H9 (cell line): ENCODE results near the gene CSTPP1. TPM values are rescaled to one million over a fixed set of nuclear protein-coding genes. Genes with fewer than 3 reads are reported as not detected.

ENCODE experiments used
- DNase-seq: peaks from one replicate; pipeline ENCODE4 v3.0.0-alpha.2; 2017
- H2AFZ ChIP-seq: one replicate; pipeline ENCODE4 v1.6.1; 2013; ENCODE audit warnings: mild to moderate bottlenecking, low read length, control low read depth, moderate library complexity
- H2AK5ac ChIP-seq: 2 replicates; pipeline ENCODE4 v1.6.1; 2013; ENCODE audit warnings: low read length, control low read depth, mixed read lengths; ENCODE audit not compliant: insufficient read length
- H2BK120ac ChIP-seq: one replicate; pipeline ENCODE4 v1.6.1; 2013; ENCODE audit warnings: low read depth, mild to moderate bottlenecking, low read length, control low read depth, inconsistent platforms; ENCODE audit not compliant: poor library complexity, severe bottlenecking
- H2BK12ac ChIP-seq: 2 replicates; pipeline ENCODE4 v1.6.1; 2013; ENCODE audit warnings: low read length, control low read depth, mixed read lengths, low read depth; ENCODE audit not compliant: insufficient read length
- H2BK15ac ChIP-seq: 2 replicates; pipeline ENCODE4 v1.6.1; 2013; ENCODE audit warnings: low read depth, low read length, control low read depth
- H2BK20ac ChIP-seq: one replicate; pipeline ENCODE4 v1.6.1; 2013; ENCODE audit warnings: low read depth, mild to moderate bottlenecking, low read length, control low read depth, inconsistent platforms; ENCODE audit not compliant: poor library complexity, severe bottlenecking
- H2BK5ac ChIP-seq: 2 replicates; pipeline ENCODE4 v1.6.1; 2013; ENCODE audit warnings: low read length, control low read depth, mixed read lengths; ENCODE audit not compliant: insufficient read length
- H3K14ac ChIP-seq: 2 replicates; pipeline ENCODE4 v1.6.1; 2013; ENCODE audit warnings: low read length, control low read depth; ENCODE audit not compliant: insufficient read depth
- H3K18ac ChIP-seq: 2 replicates; pipeline ENCODE4 v1.6.1; 2013; ENCODE audit warnings: low read depth, mild to moderate bottlenecking, mixed read lengths, low read length, control low read depth; ENCODE audit not compliant: insufficient read length
- H3K23ac ChIP-seq: 2 replicates; pipeline ENCODE4 v1.6.1; 2013; ENCODE audit warnings: low read length, control low read depth, mixed read lengths, low read depth; ENCODE audit not compliant: insufficient read length
- H3K23me2 ChIP-seq: 2 replicates; pipeline ENCODE4 v1.6.1; 2013; ENCODE audit warnings: low read depth, mild to moderate bottlenecking, mixed read lengths, low read length, control low read depth; ENCODE audit not compliant: insufficient read length, poor library complexity, severe bottlenecking
- H3K27ac ChIP-seq: 2 replicates; pipeline ENCODE4 v1.5.1; 2013; ENCODE audit warnings: low read length, control low read depth, mixed read lengths, low read depth; ENCODE audit not compliant: insufficient read length
- H3K27me3 ChIP-seq: 2 replicates; pipeline ENCODE4 v1.6.1; 2013; ENCODE audit warnings: low read length, control low read depth, inconsistent platforms; ENCODE audit not compliant: insufficient read depth
- H3K4ac ChIP-seq: 2 replicates; pipeline ENCODE4 v1.6.1; 2013; ENCODE audit warnings: low read depth, mild to moderate bottlenecking, control low read depth, inconsistent platforms, low read length, moderate library complexity
- H3K4me1 ChIP-seq: 2 replicates; pipeline ENCODE4 v1.6.1; 2013; ENCODE audit warnings: low read length, control low read depth, inconsistent platforms; ENCODE audit not compliant: insufficient read depth
- H3K4me2 ChIP-seq: 2 replicates; pipeline ENCODE4 v1.6.1; 2013; ENCODE audit warnings: low read length, control low read depth, mixed read lengths; ENCODE audit not compliant: insufficient read length, insufficient read depth
- H3K56ac ChIP-seq: 2 replicates; pipeline ENCODE4 v1.6.1; 2013; ENCODE audit warnings: low read depth, mild to moderate bottlenecking, mixed read lengths, low read length, control low read depth; ENCODE audit not compliant: insufficient read length
- H3K79me1 ChIP-seq: 2 replicates; pipeline ENCODE4 v1.6.1; 2013; ENCODE audit warnings: low read depth, mild to moderate bottlenecking, moderate library complexity, low read length, control low read depth, inconsistent platforms; ENCODE audit not compliant: insufficient read depth, poor library complexity, severe bottlenecking
- H3K79me2 ChIP-seq: 2 replicates; pipeline ENCODE4 v1.6.1; 2013; ENCODE audit warnings: low read length, control low read depth, inconsistent platforms; ENCODE audit not compliant: insufficient read depth
- H3K9ac ChIP-seq: 2 replicates; pipeline ENCODE4 v1.6.1; 2013; ENCODE audit warnings: low read length, control low read depth, mixed read lengths; ENCODE audit not compliant: insufficient read length; ENCODE audit errors: extremely low read depth
- H3K9me3 ChIP-seq: one replicate; pipeline ENCODE4 v1.6.1; 2013; ENCODE audit warnings: low read depth, low read length, inconsistent platforms; ENCODE audit not compliant: control insufficient read depth
- H3T11ph ChIP-seq: one replicate; pipeline ENCODE4 v1.6.1; 2013; ENCODE audit warnings: mild to moderate bottlenecking, low read length, control low read depth, inconsistent platforms
- H4K20me1 ChIP-seq: one replicate; pipeline ENCODE4 v1.6.1; 2013; ENCODE audit not compliant: control insufficient read depth, insufficient read length, insufficient read depth
- H4K5ac ChIP-seq: 2 replicates; pipeline ENCODE4 v1.6.1; 2013; ENCODE audit warnings: low read depth, mild to moderate bottlenecking, mixed read lengths, low read length, control low read depth; ENCODE audit not compliant: insufficient read length
- H4K8ac ChIP-seq: replicated peaks from 2 replicates; pipeline ENCODE4 v1.6.1; 2013; ENCODE audit warnings: low read length, control low read depth, mixed read lengths, low read depth; ENCODE audit not compliant: insufficient read length
- H4K91ac ChIP-seq: 2 replicates; pipeline ENCODE4 v1.6.1; 2013; ENCODE audit warnings: low read depth, mild to moderate bottlenecking, moderate library complexity, mixed read lengths, low read length, control low read depth; ENCODE audit not compliant: insufficient read length
- H3K27ac Mint-ChIP-seq, 3 experiments: 2 replicates in 2 of 3; 3 replicates in 1 of 3; pipeline ENCODE4 v1.8.0; 2020 to 2021; ENCODE audit warnings: mixed read lengths in 3 of 3, mild to moderate bottlenecking in 1 of 3, moderate library complexity in 1 of 3
- H3K27me3 Mint-ChIP-seq: 2 replicates; pipeline ENCODE4 v1.8.0; 2021; ENCODE audit warnings: low read depth, mild to moderate bottlenecking, moderate library complexity, mixed read lengths
- H3K36me3 Mint-ChIP-seq, 3 experiments: 2 replicates in 2 of 3; 3 replicates in 1 of 3; pipeline ENCODE4 v1.8.0; 2020 to 2021; ENCODE audit warnings: low read depth in 3 of 3, mixed read lengths in 3 of 3; ENCODE audit not compliant: insufficient read depth in 1 of 3
- H3K4me1 Mint-ChIP-seq, 2 experiments: 2 replicates each; pipeline ENCODE4 v1.8.0; 2020; ENCODE audit warnings: mixed read lengths in 2 of 2
- H3K4me3 Mint-ChIP-seq, 2 experiments: 2 replicates in 1 of 2; 3 replicates in 1 of 2; pipeline ENCODE4 v1.8.0; 2020 to 2021; ENCODE audit warnings: mild to moderate bottlenecking in 2 of 2, mixed read lengths in 2 of 2, moderate library complexity in 1 of 2
- H3K9me3 Mint-ChIP-seq, 2 experiments: 2 replicates in 1 of 2; 3 replicates in 1 of 2; pipeline ENCODE4 v1.8.0; 2020; ENCODE audit warnings: mild to moderate bottlenecking in 2 of 2, mixed read lengths in 2 of 2, moderate library complexity in 1 of 2
- WGBS: extraction: QIAGEN DNeasy Blood & Tissue Kit; methylation state at CpG from one replicate; pipeline ENCODE4 v1.1.7; 2013; ENCODE audit warnings: missing lambda C conversion rate, low lambda C conversion rate, mixed read lengths; ENCODE audit not compliant: insufficient read length; ENCODE audit errors: extremely low coverage; 5-methylcytosine and 5-hydroxymethylcytosine counted together
- total RNA-seq: library from RNA; stranded (reverse); gene quantifications from 2 replicates; pipeline ENCODE4 v1.2.1, GENCODE V29; 2021
- TF ChIP-seq, protein P1 (sequence below): fragments of 200-600 bp; sonication (generic); conservative IDR thresholded peaks from 3 replicates; pipeline ENCODE4 v1.8.0; 2021; ENCODE audit warnings: antibody characterized with exemption, mild to moderate bottlenecking

Gene CSTPP1
- total RNA-seq, 1 experiment from 2014 or later: 21.2 TPM

- H4K8ac ChIP-seq: no peak overlapping the region
- no peak overlapping the region for H3K56ac ChIP-seq
- H4K91ac ChIP-seq: no peak overlapping the region
- H2BK5ac ChIP-seq: no peak overlapping the region
- no peaks in the 10 kb centered on the region for H3K79me1 ChIP-seq
- no peaks in the 10 kb centered on the region for H3K79me2 ChIP-seq
- H2BK20ac ChIP-seq: no peak overlapping the region
- no peak overlapping the region for H2BK12ac ChIP-seq
- no peaks in the 10 kb centered on the region for H3K27me3 ChIP-seq
- no peak overlapping the region for H2BK15ac ChIP-seq
- no peak overlapping the region for H3K27ac ChIP-seq
- H3T11ph ChIP-seq: no peak overlapping the region
- H3K4me1 ChIP-seq: peaks cover 5% of the 10 kb centered on the region
- TF ChIP-seq, protein P1, sequence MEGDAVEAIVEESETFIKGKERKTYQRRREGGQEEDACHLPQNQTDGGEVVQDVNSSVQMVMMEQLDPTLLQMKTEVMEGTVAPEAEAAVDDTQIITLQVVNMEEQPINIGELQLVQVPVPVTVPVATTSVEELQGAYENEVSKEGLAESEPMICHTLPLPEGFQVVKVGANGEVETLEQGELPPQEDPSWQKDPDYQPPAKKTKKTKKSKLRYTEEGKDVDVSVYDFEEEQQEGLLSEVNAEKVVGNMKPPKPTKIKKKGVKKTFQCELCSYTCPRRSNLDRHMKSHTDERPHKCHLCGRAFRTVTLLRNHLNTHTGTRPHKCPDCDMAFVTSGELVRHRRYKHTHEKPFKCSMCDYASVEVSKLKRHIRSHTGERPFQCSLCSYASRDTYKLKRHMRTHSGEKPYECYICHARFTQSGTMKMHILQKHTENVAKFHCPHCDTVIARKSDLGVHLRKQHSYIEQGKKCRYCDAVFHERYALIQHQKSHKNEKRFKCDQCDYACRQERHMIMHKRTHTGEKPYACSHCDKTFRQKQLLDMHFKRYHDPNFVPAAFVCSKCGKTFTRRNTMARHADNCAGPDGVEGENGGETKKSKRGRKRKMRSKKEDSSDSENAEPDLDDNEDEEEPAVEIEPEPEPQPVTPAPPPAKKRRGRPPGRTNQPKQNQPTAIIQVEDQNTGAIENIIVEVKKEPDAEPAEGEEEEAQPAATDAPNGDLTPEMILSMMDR: no peak
- H3K23me2 ChIP-seq: no peaks in the 10 kb centered on the region
- Mint-ChIP-seq H3K27ac (no peak overlapping the region), H3K27me3 (peaks cover 2% of the 10 kb centered on the region), H3K36me3 (peaks cover 0 to 2% (median 0%) of the 10 kb centered on the region in 3 experiments; a peak in 2 of 7 replicates), H3K4me1 (peaks cover 21 to 24% of the 10 kb centered on the region in 2 experiments), H3K4me3 (no peak overlapping the region), H3K9me3 (no peaks in the 10 kb centered on the region)
- no peak overlapping the region for H3K18ac ChIP-seq
- no peak overlapping the region for H3K14ac ChIP-seq
- no peak overlapping the region for H3K9ac ChIP-seq
- no peak overlapping the region for H3K4me2 ChIP-seq
- H3K4ac ChIP-seq: no peak overlapping the region
- no peak overlapping the region for H3K23ac ChIP-seq
- H2BK120ac ChIP-seq: no peak overlapping the region
- H2AFZ ChIP-seq: no peak overlapping the region
- no peak for DNase-seq
- H2AK5ac ChIP-seq: no peak overlapping the region
- no peak overlapping the region for H4K5ac ChIP-seq
- H3K9me3 ChIP-seq: no peaks in the 10 kb centered on the region
- no peaks in the 10 kb centered on the region for H4K20me1 ChIP-seq
- no CpG with 5 or more reads among the region's 2 CpGs for whole genome bisulfite sequencing
Observed at GRCh38 chr11:46972821-46973220, 36.3 kb downstream of the CSTPP1 start.
